Mucosa of rectum (tissue), 2 donors: ENCODE results near the gene FUBP1.
"Not testable (repeated sequence)": the region's sequence is repeated elsewhere in the genome, so short reads cannot be mapped to it uniquely, and the experiment has no call there.

Experiments used
- H3K27ac ChIP-seq, 2 donors: one replicate each; pipeline ENCODE4 v1.7.0; 2013; ENCODE audit warnings: inconsistent platforms in 2 of 2, low read depth in 2 of 2, low read length in 2 of 2
- H3K27me3 ChIP-seq, 2 donors: one replicate each; pipeline ENCODE4 v1.7.0; 2013; ENCODE audit warnings: low read length in 2 of 2; ENCODE audit not compliant: control insufficient read depth in 2 of 2, insufficient read depth in 2 of 2
- H3K36me3 ChIP-seq, 2 donors: one replicate each; pipeline ENCODE4 v1.7.0; 2013; ENCODE audit warnings: low read length in 2 of 2; ENCODE audit not compliant: control insufficient read depth in 2 of 2, insufficient read depth in 2 of 2
- H3K4me1 ChIP-seq, 2 donors: one replicate each; pipeline ENCODE4 v1.7.0; 2013; ENCODE audit warnings: low read length in 2 of 2, mild to moderate bottlenecking in 1 of 2; ENCODE audit not compliant: control insufficient read depth in 2 of 2, insufficient read depth in 2 of 2
- H3K4me3 ChIP-seq, 2 donors: one replicate each; pipeline ENCODE4 v1.7.0; 2013; ENCODE audit warnings: low read length in 2 of 2
- H3K9ac ChIP-seq, 2 donors: one replicate each; pipeline ENCODE4 v1.7.0; 2013; ENCODE audit warnings: low read length in 2 of 2, low read depth in 1 of 2, mild to moderate bottlenecking in 1 of 2
- H3K9me3 ChIP-seq, 2 donors: one replicate each; pipeline ENCODE4 v1.7.0; 2013; ENCODE audit warnings: low read length in 2 of 2; ENCODE audit not compliant: control insufficient read depth in 2 of 2
- donor health status: healthy.
- donor health status: Normal muscosa, but diverticular disease.

FUBP1 gene

GRCh38 chr1:77926561-77927357 is 52.1 kb downstream of the FUBP1 start:
- no peaks in the 10 kb centered on the region for H3K27me3 ChIP-seq
- H3K27ac ChIP-seq = no peak overlapping the region
- no peaks in the 10 kb centered on the region for H3K4me1 ChIP-seq
- no peak overlapping the region for H3K9ac ChIP-seq
- peak overlapping the region in 1 of 2 donors; percentile 50 for H3K4me3 ChIP-seq
- no peaks in the 10 kb centered on the region for H3K9me3 ChIP-seq
- no peaks in the 10 kb centered on the region for H3K36me3 ChIP-seq

GRCh38 chr1:77925956-77926355 is 52.9 kb downstream of the FUBP1 start:
- H3K4me3 ChIP-seq = no peak overlapping the region
- H3K36me3 ChIP-seq = no peaks in the 10 kb centered on the region
- no peak overlapping the region for H3K9ac ChIP-seq
- no peak overlapping the region for H3K27ac ChIP-seq
- H3K4me1 ChIP-seq = no peaks in the 10 kb centered on the region
- no peaks in the 10 kb centered on the region for H3K27me3 ChIP-seq
- H3K9me3 ChIP-seq = no peaks in the 10 kb centered on the region

GRCh38 chr1:77925518-77925917 is 53.4 kb downstream of the FUBP1 start:
- Histone ChIP-seq H3K27me3 (no peaks in the 10 kb centered on the region), H3K9me3 (no peaks in the 10 kb centered on the region), H3K27ac (no peak overlapping the region), H3K4me1 (no peaks in the 10 kb centered on the region), H3K9ac (no peak overlapping the region), H3K36me3 (no peaks in the 10 kb centered on the region), H3K4me3 (no peak overlapping the region)

- H3K36me3 ChIP-seq, H3K9me3 ChIP-seq, H3K9ac ChIP-seq, H3K27me3 ChIP-seq, H3K27ac ChIP-seq, H3K4me1 ChIP-seq, H3K4me3 ChIP-seq: not testable (repeated sequence)
Observed at GRCh38 chr1:77918918-77919317, 60.0 kb downstream of the FUBP1 start.

- H3K4me3 ChIP-seq = no peak overlapping the region
- H3K9me3 ChIP-seq = no peaks in the 10 kb centered on the region
- H3K4me1 ChIP-seq = no peaks in the 10 kb centered on the region
- no peak overlapping the region for H3K27ac ChIP-seq
- H3K9ac ChIP-seq = no peak overlapping the region
- H3K27me3 ChIP-seq = no peaks in the 10 kb centered on the region
- no peaks in the 10 kb centered on the region for H3K36me3 ChIP-seq
Observed at GRCh38 chr1:77910116-77910515, 68.8 kb downstream of the FUBP1 start.

- Histone ChIP-seq H3K36me3 (no peaks in the 10 kb centered on the region), H3K9ac (no peak overlapping the region), H3K27me3 (no peaks in the 10 kb centered on the region), H3K27ac (no peak overlapping the region), H3K4me3 (no peak overlapping the region), H3K9me3 (no peaks in the 10 kb centered on the region), H3K4me1 (no peaks in the 10 kb centered on the region)
Observed at GRCh38 chr1:77906624-77907023, 72.2 kb downstream of the FUBP1 start.

- Histone ChIP-seq H3K9ac (no peak overlapping the region), H3K4me3 (no peak overlapping the region), H3K27ac (no peak overlapping the region), H3K9me3 (no peaks in the 10 kb centered on the region), H3K4me1 (no peaks in the 10 kb centered on the region), H3K36me3 (no peaks in the 10 kb centered on the region), H3K27me3 (no peaks in the 10 kb centered on the region)
Observed at GRCh38 chr1:77906019-77906545, 72.8 kb downstream of the FUBP1 start.

- Histone ChIP-seq H3K4me1 (no peaks in the 10 kb centered on the region), H3K27ac (no peak overlapping the region), H3K9me3 (no peaks in the 10 kb centered on the region), H3K36me3 (no peaks in the 10 kb centered on the region), H3K27me3 (no peaks in the 10 kb centered on the region), H3K9ac (no peak overlapping the region), H3K4me3 (no peak overlapping the region)
Observed at GRCh38 chr1:77905603-77906002, 73.3 kb downstream of the FUBP1 start.

GRCh38 chr1:77900687-77901293 is 78.1 kb downstream of the FUBP1 start:
- Histone ChIP-seq H3K27me3 (no peaks in the 10 kb centered on the region), H3K9ac (no peak overlapping the region), H3K36me3 (no peaks in the 10 kb centered on the region), H3K4me1 (no peaks in the 10 kb centered on the region), H3K27ac (no peak overlapping the region), H3K9me3 (no peaks in the 10 kb centered on the region), H3K4me3 (no peak overlapping the region)

GRCh38 chr1:77899647-77900320 is 79.1 kb downstream of the FUBP1 start:
- H3K4me3 ChIP-seq = no peak overlapping the region
- no peak overlapping the region for H3K9ac ChIP-seq
- H3K36me3 ChIP-seq = no peaks in the 10 kb centered on the region
- H3K27ac ChIP-seq = no peak overlapping the region
- no peaks in the 10 kb centered on the region for H3K27me3 ChIP-seq
- H3K4me1 ChIP-seq = no peaks in the 10 kb centered on the region
- no peaks in the 10 kb centered on the region for H3K9me3 ChIP-seq
